MM.1S (cell line): Measurements from ENCODE around the gene F3.

Source experiments
- EZH2 ChIP-seq: fragments of 300-600 bp; sonication (generic); optimal IDR thresholded peaks from 2 replicates; pipeline ENCODE3; 2017; ENCODE audit warnings: low read depth, mild to moderate bottlenecking, antibody characterized with exemption, low read length, mixed read lengths
- EZH2phosphoT487 ChIP-seq: fragments of 300-600 bp; sonication (generic); IDR thresholded peaks from 2 replicates; pipeline ENCODE4 v1.6.1; 2018; ENCODE audit warnings: antibody characterized with exemption, low read length
- TF ChIP-seq, protein P1 (sequence below): fragments of 300-600 bp; sonication (generic); IDR thresholded peaks from 2 replicates; pipeline ENCODE4 v1.5.1; 2016; ENCODE audit warnings: antibody characterized with exemption, low read length, mixed read lengths

DNA sequence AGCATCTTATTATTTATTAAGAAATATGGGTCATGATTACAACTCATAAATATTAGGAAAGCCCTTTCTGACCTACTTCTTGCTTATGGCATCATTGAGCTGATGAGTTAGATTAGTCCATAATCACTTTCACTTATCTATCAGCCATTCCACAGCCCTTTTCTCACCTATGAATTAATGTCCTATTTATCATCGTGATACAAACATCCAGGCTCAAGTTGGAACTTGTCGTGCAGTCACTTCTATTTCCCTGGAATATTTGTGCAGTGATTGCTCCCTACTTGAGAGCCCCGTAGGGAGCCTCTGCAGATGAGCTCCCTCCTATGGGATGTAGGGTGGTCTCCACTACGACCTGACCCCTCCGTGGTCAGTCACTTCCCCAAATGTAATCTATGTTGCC is 8.1 kb upstream of the F3 start:
- TF ChIP-seq, protein P1, sequence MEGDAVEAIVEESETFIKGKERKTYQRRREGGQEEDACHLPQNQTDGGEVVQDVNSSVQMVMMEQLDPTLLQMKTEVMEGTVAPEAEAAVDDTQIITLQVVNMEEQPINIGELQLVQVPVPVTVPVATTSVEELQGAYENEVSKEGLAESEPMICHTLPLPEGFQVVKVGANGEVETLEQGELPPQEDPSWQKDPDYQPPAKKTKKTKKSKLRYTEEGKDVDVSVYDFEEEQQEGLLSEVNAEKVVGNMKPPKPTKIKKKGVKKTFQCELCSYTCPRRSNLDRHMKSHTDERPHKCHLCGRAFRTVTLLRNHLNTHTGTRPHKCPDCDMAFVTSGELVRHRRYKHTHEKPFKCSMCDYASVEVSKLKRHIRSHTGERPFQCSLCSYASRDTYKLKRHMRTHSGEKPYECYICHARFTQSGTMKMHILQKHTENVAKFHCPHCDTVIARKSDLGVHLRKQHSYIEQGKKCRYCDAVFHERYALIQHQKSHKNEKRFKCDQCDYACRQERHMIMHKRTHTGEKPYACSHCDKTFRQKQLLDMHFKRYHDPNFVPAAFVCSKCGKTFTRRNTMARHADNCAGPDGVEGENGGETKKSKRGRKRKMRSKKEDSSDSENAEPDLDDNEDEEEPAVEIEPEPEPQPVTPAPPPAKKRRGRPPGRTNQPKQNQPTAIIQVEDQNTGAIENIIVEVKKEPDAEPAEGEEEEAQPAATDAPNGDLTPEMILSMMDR, result no peak
- no peak for TF ChIP-seq EZH2
- TF ChIP-seq EZH2phosphoT487, result no peak
